ENCODE measurements around the gene PACRG. TPM values are rescaled to one million over a fixed set of nuclear protein-coding genes. Genes with fewer than 3 reads are reported as not detected.
A peak's percentile ranks its signal among the peaks of the same experiment; 100 is the strongest.

Gene PACRG
- polyA plus RNA-seq, 1 donor (not counting 4 experiments of a cell fraction or from before 2014, with no cell fraction given): 0.31 TPM

- no peak for TF ChIP-seq CTCF (optimal IDR thresholded peaks at IDR 0.05 in 1 of 3, IDR thresholded peaks at IDR 0.05 in 1 of 3, conservative IDR thresholded peaks at IDR 0.05 in 1 of 3; ENCODE audit: extremely low read depth in 1 of 3, insufficient read depth in 2 of 3, low read length in 3 of 3)
- no peak for TF ChIP-seq EZH2 (IDR thresholded peaks at IDR 0.05; ENCODE audit: low read length)
- H3K27ac ChIP-seq (ENCODE audit: control insufficient read depth, insufficient read depth, low read length): no peak overlapping the region
- DNase-seq (ENCODE audit: low read depth, low spot score): no peak
- no peak overlapping the region for H3K9ac ChIP-seq (ENCODE audit: control insufficient read depth, extremely low read depth, insufficient read depth, low read length)
- H3K27me3 ChIP-seq (ENCODE audit: control insufficient read depth, extremely low read depth, insufficient read depth, low read length): no peaks in the 10 kb centered on the region
- peak overlapping the region; percentile 39 for H2AFZ ChIP-seq (ENCODE audit: control insufficient read depth, low read length)
- no peak overlapping the region for H3K4me2 ChIP-seq (ENCODE audit: control insufficient read depth, extremely low read depth, insufficient read depth, low read depth, low read length)
- H3K9me1 ChIP-seq (ENCODE audit: control insufficient read depth, extremely low read depth, insufficient read depth, low read length): no peaks in the 10 kb centered on the region
- peaks cover 17% of the 10 kb centered on the region for H3K4me1 ChIP-seq (ENCODE audit: control insufficient read depth, extremely low read depth, insufficient read depth, low read length)
- H3K4me3 ChIP-seq (ENCODE audit: control insufficient read depth in 2 of 3, extremely low read depth in 1 of 3, insufficient read depth in 2 of 3, low read depth in 1 of 3, low read length in 3 of 3): no peak overlapping the region
- dilution Hi-C loops (cut with MboI; ENCODE audit: extremely low pct_ligation_motif_present, low sequenced_read_pairs): no loop called here
- no peak for FAIRE-seq
- H3K9me3 ChIP-seq (ENCODE audit: control insufficient read depth, low read depth, low read length): no peaks in the 10 kb centered on the region
- H3K79me2 ChIP-seq (ENCODE audit: control insufficient read depth, insufficient read depth, low read length): no peaks in the 10 kb centered on the region
- no peaks in the 10 kb centered on the region for H3K36me3 ChIP-seq (ENCODE audit: control insufficient read depth in 2 of 2, extremely low read depth in 1 of 2, insufficient read depth in 2 of 2, low read length in 2 of 2)
- no peaks in the 10 kb centered on the region for H4K20me1 ChIP-seq (ENCODE audit: control insufficient read depth, extremely low read depth, insufficient read depth, low read length)
Measured at GRCh38 chr6:163354761-163355425, 627.1 kb downstream of the PACRG start.

GRCh38 chr6:163355426-163355991 is 627.7 kb downstream of the PACRG start:
- dilution Hi-C loops (cut with MboI; ENCODE audit: extremely low pct_ligation_motif_present, low sequenced_read_pairs): no loop called here
- H3K9me3 ChIP-seq (ENCODE audit: control insufficient read depth, low read depth, low read length): no peaks in the 10 kb centered on the region
- H4K20me1 ChIP-seq (ENCODE audit: control insufficient read depth, extremely low read depth, insufficient read depth, low read length): no peaks in the 10 kb centered on the region
- H3K9ac ChIP-seq (ENCODE audit: control insufficient read depth, extremely low read depth, insufficient read depth, low read length): no peak overlapping the region
- H3K27me3 ChIP-seq (ENCODE audit: control insufficient read depth, extremely low read depth, insufficient read depth, low read length): no peaks in the 10 kb centered on the region
- H2AFZ ChIP-seq (ENCODE audit: control insufficient read depth, low read length): peak overlapping the region; percentile 39
- no peak overlapping the region for H3K4me3 ChIP-seq (ENCODE audit: control insufficient read depth in 2 of 3, extremely low read depth in 1 of 3, insufficient read depth in 2 of 3, low read depth in 1 of 3, low read length in 3 of 3)
- DNase-seq (ENCODE audit: low read depth, low spot score) (no peak), FAIRE-seq (no peak)
- H3K9me1 ChIP-seq (ENCODE audit: control insufficient read depth, extremely low read depth, insufficient read depth, low read length): no peaks in the 10 kb centered on the region
- no peaks in the 10 kb centered on the region for H3K79me2 ChIP-seq (ENCODE audit: control insufficient read depth, insufficient read depth, low read length)
- no peaks in the 10 kb centered on the region for H3K36me3 ChIP-seq (ENCODE audit: control insufficient read depth in 2 of 2, extremely low read depth in 1 of 2, insufficient read depth in 2 of 2, low read length in 2 of 2)
- no peak overlapping the region for H3K27ac ChIP-seq (ENCODE audit: control insufficient read depth, insufficient read depth, low read length)
- no peak for TF ChIP-seq EZH2 (IDR thresholded peaks at IDR 0.05; ENCODE audit: low read length)
- no peak for TF ChIP-seq CTCF (optimal IDR thresholded peaks at IDR 0.05 in 1 of 3, IDR thresholded peaks at IDR 0.05 in 1 of 3, conservative IDR thresholded peaks at IDR 0.05 in 1 of 3; ENCODE audit: extremely low read depth in 1 of 3, insufficient read depth in 2 of 3, low read length in 3 of 3)
- peaks cover 17% of the 10 kb centered on the region for H3K4me1 ChIP-seq (ENCODE audit: control insufficient read depth, extremely low read depth, insufficient read depth, low read length)
- no peak overlapping the region for H3K4me2 ChIP-seq (ENCODE audit: control insufficient read depth, extremely low read depth, insufficient read depth, low read depth, low read length)
